ENCODE data around the gene EFCAB12. TPM values are rescaled to one million over a fixed set of nuclear protein-coding genes. Genes with fewer than 3 reads are reported as not detected.

Gene EFCAB12
- total and polyA plus RNA-seq, 10 of the 15 experiments (the other 5 are each of a cell fraction or from before 2014, with no cell fraction given): 0.02 to 0.85 (median 0.33) TPM

DNA sequence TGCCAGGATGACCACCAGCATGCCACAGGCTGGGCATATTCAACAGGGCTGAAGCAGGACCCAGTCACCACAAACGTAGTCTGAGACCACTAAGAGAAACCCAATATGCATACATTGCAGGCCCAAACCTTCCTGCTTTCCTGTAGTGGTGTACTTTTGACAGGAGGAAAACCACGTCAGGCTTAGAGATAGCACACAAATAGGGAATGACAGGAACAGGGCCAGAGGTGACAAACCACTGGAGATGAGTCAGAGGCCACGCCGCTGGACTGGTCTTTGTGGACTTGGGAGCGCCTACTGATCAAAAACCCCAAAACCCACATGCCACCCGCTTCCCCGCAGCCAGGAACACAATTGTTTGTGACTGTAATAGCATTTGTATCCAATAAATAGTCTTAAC lies 3.6 kb upstream of the EFCAB12 start:
- H3K4me1 ChIP-seq (ENCODE audit: control insufficient read depth, insufficient read depth, low read length): peaks cover 10% of the 10 kb centered on the region
- in situ Hi-C loops (cut with MboI): no loop called here
- TF ChIP-seq ETV6 (conservative IDR thresholded peaks at IDR 0.05 in 1 of 2, IDR thresholded peaks at IDR 0.05 in 1 of 2; ENCODE audit: borderline replicate concordance in 1 of 2, low read depth in 1 of 2): no peak
- TF ChIP-seq POLR2AphosphoS5 (IDR thresholded peaks at IDR 0.05; ENCODE audit: low read length): 0 out of 2 replicates have a peak, but pooled peaks have one; percentile 19

DNA sequence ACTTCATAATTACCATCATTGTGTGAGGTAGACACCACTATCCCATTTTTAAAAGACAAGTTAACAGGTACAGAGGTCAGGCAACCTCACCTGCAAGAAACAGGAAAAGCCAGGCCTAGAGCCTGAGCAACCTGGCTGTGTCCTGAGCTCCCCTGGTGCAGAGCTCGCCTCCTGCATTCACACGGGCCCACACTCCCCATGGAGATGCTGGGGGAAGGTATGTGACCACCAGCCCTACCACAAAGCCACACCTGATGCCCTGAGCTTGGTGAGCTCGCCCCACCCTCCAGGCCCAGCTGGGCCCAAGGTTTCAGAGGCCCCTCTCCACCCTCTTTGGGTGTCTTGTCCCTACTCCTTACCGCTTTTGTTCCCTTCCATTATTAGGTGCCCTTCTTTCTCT lies 1.2 kb upstream of the EFCAB12 start:
- in situ Hi-C loops (cut with MboI) (no loop called here), intact Hi-C loops (cut with micrococcal nuclease; ENCODE audit: unreplicated experiment) (no loop called here)
- no TSS peak for BruUV-seq (replicated peaks)
- ChIA-PET CTCF (interaction anchor here (0.9 to 1.8 kb wide), 5 partner anchors 9 to 47 kb away, joined by 4 to 14 read pairs (median 5); no protein-coding TSS in a partner anchor), RAD21 (ENCODE audit: unreplicated experiment) (interaction anchor here (0.8 to 5.9 kb wide), 2 partner anchors 16 to 30 kb away, joined by 5 to 29 read pairs; no protein-coding TSS in a partner anchor), POLR2A (interaction anchor here (1.2 to 5.3 kb wide), 5 partner anchors 9 to 26 kb away, joined by 4 to 40 read pairs (median 7); partner anchors contain the start of genes IFT122 and MBD4), SMC1A (ENCODE audit: uncharacterized antibody, unreplicated experiment) (interaction anchor here (0.5 to 3.2 kb wide), 7 partner anchors 10 to 105 kb away, joined by 3 to 22 read pairs (median 5); partner anchors contain the start of genes IFT122 and MBD4)
- Histone ChIP-seq H3K9me3 (replicated peaks; ENCODE audit: control insufficient read depth, insufficient read depth, low read length) (peaks cover 2% of the 10 kb centered on the region; the same call in 2 of the 3 replicates), H3K27ac (ENCODE audit: control insufficient read depth, insufficient read depth) (no peak overlapping the region), H3K36me3 (ENCODE audit: control insufficient read depth in 2 of 2, insufficient read depth in 2 of 2, low read length in 1 of 2) (peaks cover 10 to 11% of the 10 kb centered on the region in 2 experiments), H3K27me3 (replicated peaks in 1 of 2; ENCODE audit: control insufficient read depth in 2 of 2, insufficient read depth in 2 of 2, low read length in 1 of 2) (no peaks in the 10 kb centered on the region), H3K9ac (ENCODE audit: control insufficient read depth, insufficient read depth, low read length) (no peak overlapping the region), H4K20me1 (ENCODE audit: control insufficient read depth, insufficient read depth) (no peaks in the 10 kb centered on the region), H3K79me2 (ENCODE audit: control insufficient read depth, insufficient read depth, low read length) (peaks cover 2% of the 10 kb centered on the region), H3K4me3 (no peak overlapping the region), H3K4me1 (ENCODE audit: control insufficient read depth, insufficient read depth, low read length) (peaks cover 15% of the 10 kb centered on the region), H3K4me2 (ENCODE audit: control insufficient read depth, insufficient read depth) (no peak overlapping the region), H2AFZ (ENCODE audit: control insufficient read depth, low read depth, low read length) (no peak overlapping the region)
- TF ChIP-seq POLR2A (IDR thresholded peaks at IDR 0.05; ENCODE audit: low read depth, low read length) (peak; percentile 60; the same call in 1 of the 2 replicates), FOXM1 (IDR thresholded peaks at IDR 0.05; ENCODE audit: low read depth, low read length) (no peak)
- DNase-seq (ENCODE audit: low read depth, low spot score): no peak
- peak; percentile 10; the same call in 2 of the 3 replicates for ATAC-seq
- WGBS (ENCODE audit: insufficient coverage, insufficient replicate concordance, low lambda C conversion rate, missing lambda C conversion rate): 63% methylated on average over 4 of the region's 4 CpGs
- no peak for FAIRE-seq

More for the DNA sequence above, 3.6 kb upstream of the EFCAB12 start:
- intact Hi-C loops (cut with micrococcal nuclease; ENCODE audit: unreplicated experiment): no loop called here
- CTCF ChIA-PET: interaction anchor here (1.0 to 2.5 kb wide), 2 partner anchors 32 to 49 kb away, joined by 3 to 11 read pairs; no protein-coding TSS in a partner anchor
- peaks cover 10 to 11% of the 10 kb centered on the region in 2 experiments for H3K36me3 ChIP-seq (ENCODE audit: control insufficient read depth in 2 of 2, insufficient read depth in 2 of 2, low read length in 1 of 2)
- H3K4me2 ChIP-seq (ENCODE audit: control insufficient read depth, insufficient read depth): no peak overlapping the region
- POLR2A ChIA-PET: interaction anchor here (0.7 to 1.4 kb wide), 3 partner anchors 26 to 116 kb away, joined by 3 to 10 read pairs (median 4); a partner anchor contains a TSS
- ATAC-seq (no peak), DNase-seq (ENCODE audit: low read depth, low spot score) (no peak), FAIRE-seq (no peak)
- H3K4me3 ChIP-seq: no peak overlapping the region
- no peaks in the 10 kb centered on the region for H3K9me3 ChIP-seq (replicated peaks; ENCODE audit: control insufficient read depth, insufficient read depth, low read length)
- peaks cover 25% of the 10 kb centered on the region for H3K79me2 ChIP-seq (ENCODE audit: control insufficient read depth, insufficient read depth, low read length)
- no peak overlapping the region for H2AFZ ChIP-seq (ENCODE audit: control insufficient read depth, low read depth, low read length)
- SMC1A ChIA-PET (ENCODE audit: uncharacterized antibody, unreplicated experiment): interaction anchor here (0.9 to 14.5 kb wide), 4 partner anchors 9 to 312 kb away, joined by 3 to 275 read pairs (median 39); no protein-coding TSS in a partner anchor
- WGBS (ENCODE audit: insufficient coverage, insufficient replicate concordance, low lambda C conversion rate, missing lambda C conversion rate): 92% methylated on average over 7 of the region's 7 CpGs
- BruUV-seq (replicated peaks): no TSS peak
- no peaks in the 10 kb centered on the region for H3K27me3 ChIP-seq (replicated peaks in 1 of 2; ENCODE audit: control insufficient read depth in 2 of 2, insufficient read depth in 2 of 2, low read length in 1 of 2)
- no peaks in the 10 kb centered on the region for H4K20me1 ChIP-seq (ENCODE audit: control insufficient read depth, insufficient read depth)
- RAD21 ChIA-PET (ENCODE audit: unreplicated experiment): interaction anchor here (0.6 kb wide), 1 partner anchor 32 kb away, joined by 3 read pairs; no protein-coding TSS in a partner anchor
- H3K9ac ChIP-seq (ENCODE audit: control insufficient read depth, insufficient read depth, low read length): no peak overlapping the region
- no peak overlapping the region for H3K27ac ChIP-seq (ENCODE audit: control insufficient read depth, insufficient read depth)

Measured in GM12878 (cell line).